ENCODE results near the gene AURKA. TPM values are rescaled to one million over a fixed set of nuclear protein-coding genes. Genes with fewer than 3 reads are reported as not detected.

Gene AURKA
- total RNA-seq, 2 experiments from 2014 or later: 63.2 to 105 TPM

- BruUV-seq (replicated peaks): no TSS peak
- no peak for DNase-seq (ENCODE audit: low spot score)
- Histone ChIP-seq H3K4me1 (ENCODE audit: insufficient read depth, low read length, poor library complexity, severe bottlenecking) (peaks cover 12% of the 10 kb centered on the region), H3K27ac (ENCODE audit: low read depth, low read length, poor library complexity, severe bottlenecking) (no peak overlapping the region), H3K79me2 (ENCODE audit: insufficient read depth, low read depth, low read length) (no peaks in the 10 kb centered on the region), H3K36me3 (ENCODE audit: insufficient read depth, low read length) (no peaks in the 10 kb centered on the region), H3K9me3 (ENCODE audit: low read length) (no peaks in the 10 kb centered on the region), H4K20me1 (ENCODE audit: insufficient read depth, low read length) (no peaks in the 10 kb centered on the region), H2AFZ (ENCODE audit: low read length) (no peak overlapping the region), H3K4me2 (ENCODE audit: low read length) (no peak overlapping the region), H3K9me2 (ENCODE audit: insufficient read depth, low read length) (no peaks in the 10 kb centered on the region), H3K4me3 (ENCODE audit: low read depth, low read length, poor library complexity, severe bottlenecking) (no peak overlapping the region)
- intact Hi-C loops (cut with micrococcal nuclease; ENCODE audit: unreplicated experiment): no loop called here
- ChIA-PET POLR2A (interaction anchor here (0.7 kb wide), 1 partner anchor 9 kb away, joined by 3 read pairs; no protein-coding TSS in a partner anchor), CTCF (ENCODE audit: unreplicated experiment) (interaction anchor here (0.6 kb wide), 1 partner anchor 30 kb away, joined by 3 read pairs; no protein-coding TSS in a partner anchor)
- TF ChIP-seq CTCF (conservative IDR thresholded peaks at IDR 0.05; ENCODE audit: low read length) (no peak), EZH2phosphoT487 (IDR thresholded peaks at IDR 0.05; ENCODE audit: borderline replicate concordance, low read depth, low read length) (no peak)
Measured at GRCh38 chr20:56428410-56428809, 36.4 kb upstream of the AURKA start.

- Histone ChIP-seq H4K20me1 (ENCODE audit: insufficient read depth, low read length) (no peaks in the 10 kb centered on the region), H3K4me2 (ENCODE audit: low read length) (no peak overlapping the region), H3K9me3 (ENCODE audit: low read length) (no peaks in the 10 kb centered on the region), H3K4me1 (ENCODE audit: insufficient read depth, low read length, poor library complexity, severe bottlenecking) (peaks cover 12% of the 10 kb centered on the region), H3K36me3 (ENCODE audit: insufficient read depth, low read length) (no peaks in the 10 kb centered on the region), H3K27ac (ENCODE audit: low read depth, low read length, poor library complexity, severe bottlenecking) (no peak overlapping the region), H3K4me3 (ENCODE audit: low read depth, low read length, poor library complexity, severe bottlenecking) (no peak overlapping the region), H2AFZ (ENCODE audit: low read length) (no peak overlapping the region), H3K79me2 (ENCODE audit: insufficient read depth, low read depth, low read length) (no peaks in the 10 kb centered on the region), H3K9me2 (ENCODE audit: insufficient read depth, low read length) (no peaks in the 10 kb centered on the region)
- ChIA-PET POLR2A (no interaction called here), CTCF (ENCODE audit: unreplicated experiment) (no interaction called here)
- no peak for DNase-seq (ENCODE audit: low spot score)
- no TSS peak for BruUV-seq (replicated peaks)
- intact Hi-C loops (cut with micrococcal nuclease; ENCODE audit: unreplicated experiment): no loop called here
- no peak for TF ChIP-seq EZH2phosphoT487 (IDR thresholded peaks at IDR 0.05; ENCODE audit: borderline replicate concordance, low read depth, low read length)
- no peak for TF ChIP-seq CTCF (conservative IDR thresholded peaks at IDR 0.05; ENCODE audit: low read length)
Measured at GRCh38 chr20:56427797-56428196, 35.8 kb upstream of the AURKA start.

GRCh38 chr20:56426926-56427325 is 34.9 kb upstream of the AURKA start:
- Histone ChIP-seq H3K79me2 (ENCODE audit: insufficient read depth, low read depth, low read length) (no peaks in the 10 kb centered on the region), H3K4me1 (ENCODE audit: insufficient read depth, low read length, poor library complexity, severe bottlenecking) (peaks cover 12% of the 10 kb centered on the region), H2AFZ (ENCODE audit: low read length) (no peak overlapping the region), H3K9me2 (ENCODE audit: insufficient read depth, low read length) (no peaks in the 10 kb centered on the region), H3K4me2 (ENCODE audit: low read length) (no peak overlapping the region), H4K20me1 (ENCODE audit: insufficient read depth, low read length) (no peaks in the 10 kb centered on the region), H3K36me3 (ENCODE audit: insufficient read depth, low read length) (no peaks in the 10 kb centered on the region), H3K27ac (ENCODE audit: low read depth, low read length, poor library complexity, severe bottlenecking) (no peak overlapping the region), H3K9me3 (ENCODE audit: low read length) (no peaks in the 10 kb centered on the region), H3K4me3 (ENCODE audit: low read depth, low read length, poor library complexity, severe bottlenecking) (no peak overlapping the region)
- no TSS peak for BruUV-seq (replicated peaks)
- DNase-seq (ENCODE audit: low spot score): no peak
- ChIA-PET CTCF (ENCODE audit: unreplicated experiment) (no interaction called here), POLR2A (interaction anchor here (0.6 kb wide), 1 partner anchor 14 kb away, joined by 5 read pairs; no protein-coding TSS in a partner anchor)
- intact Hi-C loops (cut with micrococcal nuclease; ENCODE audit: unreplicated experiment): no loop called here
- TF ChIP-seq EZH2phosphoT487 (IDR thresholded peaks at IDR 0.05; ENCODE audit: borderline replicate concordance, low read depth, low read length): no peak
- TF ChIP-seq CTCF (conservative IDR thresholded peaks at IDR 0.05; ENCODE audit: low read length): no peak

Measured in OCI-LY7 (cell line).